Activated naive CD4-positive, alpha-beta T cell treated with anti-CD3 and anti-CD28 coated beads, Interleukin-2, amount 50 U/mL, for 24 hours (primary cell): ENCODE results near the gene RSRC1.
"Not testable (repeated sequence)": the region's sequence is repeated elsewhere in the genome, so short reads cannot be mapped to it uniquely, and the experiment has no call there.

ENCODE experiments used
- H3K27ac Mint-ChIP-seq: one replicate; pipeline ENCODE4 v1.8.0; 2021; ENCODE audit warnings: mild to moderate bottlenecking, mixed read lengths
- H3K27me3 Mint-ChIP-seq: one replicate; pipeline ENCODE4 v1.8.0; 2021; ENCODE audit warnings: mixed read lengths
- H3K36me3 Mint-ChIP-seq: one replicate; pipeline ENCODE4 v1.8.0; 2021; ENCODE audit warnings: mixed read lengths
- H3K4me1 Mint-ChIP-seq: one replicate; pipeline ENCODE4 v1.8.0; 2021; ENCODE audit warnings: mixed read lengths
- H3K4me3 Mint-ChIP-seq: one replicate; pipeline ENCODE4 v1.8.0; 2021; ENCODE audit warnings: mild to moderate bottlenecking, mixed read lengths
- H3K9me3 Mint-ChIP-seq: one replicate; pipeline ENCODE4 v1.8.0; 2021; ENCODE audit warnings: mixed read lengths

Gene RSRC1

DNA sequence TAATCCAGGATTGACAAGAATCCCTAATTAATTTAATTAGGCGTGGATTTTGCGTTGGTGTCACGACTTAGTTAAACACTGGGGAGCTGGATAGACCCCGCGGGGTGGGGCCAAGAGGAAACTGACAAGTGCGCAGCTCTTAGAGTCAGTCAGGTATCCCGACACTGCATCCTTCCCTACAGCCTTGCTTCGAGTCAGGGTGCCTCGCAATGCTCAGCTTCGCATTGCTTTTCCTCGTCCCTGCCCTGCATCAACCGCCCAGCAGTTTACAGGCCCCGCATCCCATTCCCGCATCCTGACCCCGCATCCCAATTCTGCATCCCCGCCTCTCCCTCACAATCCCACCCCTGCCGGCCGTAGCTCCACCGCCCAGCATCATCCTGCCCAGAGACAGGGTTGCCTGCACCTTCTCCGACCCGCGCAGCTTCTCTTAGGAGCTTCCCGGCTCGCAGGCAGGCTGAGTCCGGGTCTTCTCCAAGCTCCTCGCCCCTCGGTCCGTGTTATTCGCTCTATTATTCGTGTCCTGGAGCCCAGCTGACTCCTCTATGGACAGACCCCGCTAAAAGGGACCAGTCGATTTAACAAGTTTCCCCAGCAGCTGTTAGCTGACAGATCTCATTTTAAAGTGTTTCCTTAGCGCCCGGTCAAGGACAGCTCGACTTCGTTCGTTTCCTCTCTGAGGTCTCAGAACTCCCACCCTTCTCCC lies 3.0 kb upstream of the RSRC1 start:
- Mint-ChIP-seq H3K27me3 (peaks cover 55% of the 10 kb centered on the region), H3K36me3 (peaks cover 5% of the 10 kb centered on the region), H3K4me1 (peaks cover 59% of the 10 kb centered on the region), H3K4me3 (peak overlapping the region; percentile 75), H3K27ac (peak overlapping the region; percentile 84), H3K9me3 (peaks cover 10% of the 10 kb centered on the region)

DNA sequence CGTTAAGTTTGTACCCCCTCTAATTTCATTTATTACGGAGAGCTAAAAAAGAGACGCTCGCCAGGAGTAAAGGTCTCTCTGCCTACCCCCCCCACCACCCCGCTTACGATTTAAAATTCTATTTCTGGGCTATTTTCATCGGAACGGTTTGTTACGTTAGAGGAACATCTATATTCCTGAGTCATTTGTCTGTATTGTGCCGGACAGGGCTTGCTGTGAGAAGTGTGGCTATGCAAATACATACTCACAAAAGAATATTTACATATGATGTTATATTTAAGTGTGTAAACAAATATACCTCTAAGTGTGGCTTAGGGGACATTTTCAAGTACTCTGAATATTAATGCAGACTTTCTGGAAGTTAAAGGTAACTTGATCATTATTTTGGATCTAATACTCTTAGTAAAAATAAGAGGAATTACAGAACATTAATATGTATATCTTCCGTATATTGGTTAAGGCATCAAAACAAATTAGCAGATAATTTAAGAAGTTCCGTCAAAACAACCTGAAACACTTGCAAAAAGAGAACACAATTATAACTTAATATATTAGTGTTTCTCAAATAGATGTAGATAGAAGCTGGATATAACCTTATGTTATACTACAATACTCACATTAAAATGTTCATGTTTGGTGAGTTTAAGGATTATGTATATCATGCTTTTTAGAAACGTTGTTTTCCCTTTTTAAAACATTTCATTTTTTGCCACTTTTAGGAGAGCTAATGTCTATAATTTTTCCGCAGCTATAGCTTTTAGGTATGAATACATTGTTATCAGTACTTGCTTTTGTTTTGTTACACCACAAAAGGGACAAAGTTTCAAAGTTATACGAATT lies 2.1 kb upstream of the RSRC1 start:
- Mint-ChIP-seq H3K9me3 (peaks cover 10% of the 10 kb centered on the region), H3K27me3 (peaks cover 46% of the 10 kb centered on the region), H3K27ac (peak overlapping the region; percentile 84), H3K4me1 (peaks cover 67% of the 10 kb centered on the region), H3K4me3 (peak overlapping the region; percentile 75), H3K36me3 (peaks cover 10% of the 10 kb centered on the region)

DNA sequence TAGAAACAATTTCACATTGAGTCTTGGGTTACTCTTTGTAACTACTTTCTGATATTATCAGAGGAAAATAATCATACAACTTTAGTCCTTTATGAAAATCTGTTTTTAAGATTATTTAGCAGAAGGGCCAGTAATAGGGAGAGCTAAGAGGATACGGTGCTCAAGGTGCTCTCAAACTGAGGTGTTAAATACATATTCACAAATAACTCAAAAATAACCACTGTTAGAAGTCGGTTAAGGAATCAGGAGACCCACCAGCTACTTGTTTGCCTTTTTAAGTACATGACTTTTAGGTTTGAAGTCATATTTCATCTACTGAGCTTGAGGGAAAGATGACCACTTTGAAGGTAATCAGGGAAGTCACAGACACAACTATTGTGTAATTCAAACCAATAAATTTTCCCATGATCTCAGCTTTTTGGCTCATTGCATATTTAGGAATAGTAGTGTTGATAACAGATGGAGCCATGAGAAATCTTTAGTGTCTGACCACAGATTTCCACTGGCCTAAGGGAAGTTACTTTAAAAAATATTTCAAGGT lies 1.4 kb upstream of the RSRC1 start:
- H3K27me3 Mint-ChIP-seq = peaks cover 42% of the 10 kb centered on the region
- H3K4me1 Mint-ChIP-seq = peaks cover 65% of the 10 kb centered on the region
- peaks cover 11% of the 10 kb centered on the region for H3K36me3 Mint-ChIP-seq
- no peak overlapping the region for H3K27ac Mint-ChIP-seq
- H3K4me3 Mint-ChIP-seq = peak overlapping the region; percentile 19
- peaks cover 6% of the 10 kb centered on the region for H3K9me3 Mint-ChIP-seq

DNA sequence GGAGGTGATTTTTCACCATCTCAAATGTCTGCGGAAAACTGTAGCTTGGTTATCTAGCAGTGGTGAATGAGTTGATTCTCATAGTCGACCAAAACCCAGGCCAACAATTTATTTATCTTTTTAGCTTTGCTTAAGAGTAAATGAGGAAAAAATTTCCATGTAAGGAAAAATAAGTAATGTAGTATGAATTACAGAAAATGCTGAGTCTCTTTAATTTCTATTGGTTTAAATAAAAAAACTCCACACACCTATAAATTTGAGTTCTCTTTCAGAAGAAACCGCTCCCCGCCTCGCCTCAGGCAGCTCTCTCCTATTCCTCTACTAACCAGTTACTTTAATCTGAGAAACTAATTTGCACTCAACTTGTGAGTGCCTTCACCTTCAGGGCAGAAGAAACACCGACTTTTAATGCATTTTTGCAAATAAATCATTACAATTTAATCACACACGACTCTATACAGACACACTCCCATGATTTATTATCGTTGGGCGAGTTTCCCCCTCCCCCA lies 540 bp upstream of the RSRC1 start:
- H3K4me1 Mint-ChIP-seq = peaks cover 62% of the 10 kb centered on the region
- peaks cover 14% of the 10 kb centered on the region for H3K9me3 Mint-ChIP-seq
- peaks cover 18% of the 10 kb centered on the region for H3K36me3 Mint-ChIP-seq
- peaks cover 34% of the 10 kb centered on the region for H3K27me3 Mint-ChIP-seq
- H3K4me3 Mint-ChIP-seq = peak overlapping the region; percentile 99
- peak overlapping the region; percentile 85 for H3K27ac Mint-ChIP-seq

DNA sequence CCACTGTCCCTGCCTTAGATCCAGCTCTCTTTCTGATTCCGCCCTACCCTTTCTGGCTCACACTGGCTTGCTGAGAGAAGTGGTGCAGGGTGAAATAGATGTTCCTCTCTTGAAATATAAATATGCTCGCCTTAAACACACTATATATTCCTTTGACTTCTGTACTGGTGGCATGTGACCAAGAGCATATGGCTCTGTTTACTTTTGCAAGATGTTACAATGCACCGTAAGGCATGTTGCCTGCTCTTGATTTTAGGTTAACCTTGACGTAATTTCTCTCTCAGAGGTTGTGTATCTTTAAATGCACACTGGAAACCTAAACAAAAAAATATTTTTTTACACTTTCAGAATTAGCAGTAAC lies 749 bp downstream of the RSRC1 start:
- Mint-ChIP-seq H3K4me1 (peaks cover 65% of the 10 kb centered on the region), H3K36me3 (peaks cover 19% of the 10 kb centered on the region), H3K27ac (peak overlapping the region; percentile 62), H3K4me3 (peak overlapping the region; percentile 99), H3K9me3 (peaks cover 16% of the 10 kb centered on the region), H3K27me3 (peaks cover 30% of the 10 kb centered on the region)

DNA sequence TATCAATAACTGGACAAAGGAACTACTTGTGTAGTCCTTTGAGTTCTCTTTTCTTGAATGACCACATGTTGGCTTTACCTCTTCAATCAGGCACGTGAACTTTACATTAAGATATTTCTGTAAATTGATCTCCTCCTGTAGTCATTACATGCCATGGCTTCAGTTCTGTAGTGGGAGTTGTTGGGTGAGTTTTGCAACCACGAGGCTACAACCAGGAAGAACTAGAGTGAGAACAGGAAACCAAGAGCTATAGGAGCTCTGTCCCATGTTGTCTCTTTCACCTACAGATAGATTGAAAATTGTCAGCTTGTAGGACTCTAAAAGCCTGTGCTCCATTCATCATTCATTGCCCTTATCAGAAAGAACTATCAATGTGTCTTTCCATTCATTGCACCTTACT lies 2.0 kb downstream of the RSRC1 start:
- Mint-ChIP-seq H3K36me3 (peaks cover 19% of the 10 kb centered on the region), H3K9me3 (peaks cover 16% of the 10 kb centered on the region), H3K4me3 (peak overlapping the region; percentile 99), H3K4me1 (peaks cover 59% of the 10 kb centered on the region), H3K27me3 (peaks cover 22% of the 10 kb centered on the region), H3K27ac (no peak overlapping the region)

DNA sequence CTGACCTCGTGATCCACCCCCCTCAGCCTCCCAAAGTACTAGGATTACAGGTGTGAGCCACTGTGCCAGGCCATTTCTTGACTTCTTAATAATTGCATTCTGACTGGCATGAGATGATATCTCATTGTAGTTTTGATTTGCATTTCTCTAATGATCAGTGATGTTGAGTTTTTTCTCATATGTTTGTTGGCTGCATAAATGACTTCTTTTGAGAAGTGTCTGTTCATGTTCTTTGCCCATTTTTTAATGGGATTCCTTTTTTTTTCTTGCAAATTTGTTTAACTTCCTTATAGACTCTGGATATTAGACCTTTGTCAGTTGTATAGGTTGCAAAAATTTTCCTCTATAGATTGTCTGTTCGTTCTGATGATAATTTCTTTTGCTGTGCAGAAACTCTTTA lies 3.7 kb downstream of the RSRC1 start:
- not testable (repeated sequence) for H3K27me3 Mint-ChIP-seq, H3K4me3 Mint-ChIP-seq, H3K27ac Mint-ChIP-seq
- Mint-ChIP-seq H3K9me3 (peaks cover 16% of the 10 kb centered on the region), H3K4me1 (peaks cover 63% of the 10 kb centered on the region), H3K36me3 (peaks cover 19% of the 10 kb centered on the region)

DNA sequence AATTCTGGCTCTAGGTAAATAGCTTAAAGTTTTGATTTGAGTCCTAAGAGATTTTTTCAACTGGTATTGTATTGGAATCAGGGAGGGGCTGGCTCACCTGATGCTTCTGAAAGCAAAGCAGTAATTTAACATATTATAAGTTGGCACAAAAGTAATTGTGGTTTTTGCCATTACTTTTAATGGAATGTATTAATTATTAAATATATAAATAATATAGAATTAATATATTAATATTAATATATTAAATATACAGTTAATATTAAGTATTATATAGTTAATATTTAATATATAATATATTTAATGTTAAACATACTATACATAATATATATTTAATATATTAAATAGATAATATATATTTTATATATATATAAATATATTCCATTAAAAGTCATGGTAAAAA lies 10.4 kb downstream of the RSRC1 start:
- H3K27me3 Mint-ChIP-seq = no peaks in the 10 kb centered on the region
- no peak overlapping the region for H3K27ac Mint-ChIP-seq
- H3K4me3 Mint-ChIP-seq = no peak overlapping the region
- H3K9me3 Mint-ChIP-seq = peaks cover 3% of the 10 kb centered on the region
- peaks cover 30% of the 10 kb centered on the region for H3K36me3 Mint-ChIP-seq
- H3K4me1 Mint-ChIP-seq = peaks cover 25% of the 10 kb centered on the region

DNA sequence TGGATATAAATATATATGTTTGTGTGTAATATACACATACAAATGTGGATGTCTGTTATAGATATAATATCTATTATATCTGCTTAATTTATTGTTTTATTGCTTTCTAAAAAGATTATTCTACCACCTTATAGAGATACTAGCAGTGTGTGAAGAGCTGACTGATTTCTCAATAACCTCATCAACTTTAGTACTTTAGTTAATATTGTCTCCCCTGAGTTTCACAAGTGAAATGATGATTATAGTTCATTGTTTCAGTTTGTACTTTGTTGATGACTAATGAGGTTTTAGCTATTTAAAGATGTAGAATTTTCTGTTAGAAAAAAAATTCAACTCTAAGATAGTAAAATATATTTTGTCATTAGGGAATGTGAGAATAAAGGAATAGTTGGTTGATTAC lies 11.4 kb downstream of the RSRC1 start:
- no peak overlapping the region for H3K27ac Mint-ChIP-seq
- peaks cover 39% of the 10 kb centered on the region for H3K36me3 Mint-ChIP-seq
- H3K9me3 Mint-ChIP-seq = peaks cover 12% of the 10 kb centered on the region
- H3K4me3 Mint-ChIP-seq = no peak overlapping the region
- H3K4me1 Mint-ChIP-seq = peaks cover 25% of the 10 kb centered on the region
- no peaks in the 10 kb centered on the region for H3K27me3 Mint-ChIP-seq

DNA sequence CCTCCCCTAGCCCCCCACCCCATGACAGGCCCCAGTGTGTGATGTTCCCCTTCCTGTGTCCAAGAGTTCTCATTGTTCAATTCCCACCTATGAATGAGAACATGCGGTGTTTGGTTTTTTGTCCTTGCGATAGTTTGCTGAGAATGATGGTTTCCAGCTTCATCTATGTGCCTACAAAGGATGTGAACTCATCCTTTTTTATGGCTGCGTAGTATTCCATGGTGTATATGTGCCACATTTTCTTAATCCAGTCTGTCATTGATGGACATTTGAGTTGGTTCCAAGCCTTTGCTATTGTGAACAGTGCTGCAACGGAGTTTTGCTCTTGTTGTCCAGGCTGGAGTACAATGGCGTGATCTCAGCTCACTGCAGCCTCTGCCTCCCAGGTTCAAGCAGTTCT lies 12.8 kb downstream of the RSRC1 start:
- peaks cover 24% of the 10 kb centered on the region for H3K9me3 Mint-ChIP-seq
- not testable (repeated sequence) for H3K4me3 Mint-ChIP-seq, H3K27me3 Mint-ChIP-seq, H3K27ac Mint-ChIP-seq
- H3K4me1 Mint-ChIP-seq = peaks cover 27% of the 10 kb centered on the region
- peaks cover 54% of the 10 kb centered on the region for H3K36me3 Mint-ChIP-seq

DNA sequence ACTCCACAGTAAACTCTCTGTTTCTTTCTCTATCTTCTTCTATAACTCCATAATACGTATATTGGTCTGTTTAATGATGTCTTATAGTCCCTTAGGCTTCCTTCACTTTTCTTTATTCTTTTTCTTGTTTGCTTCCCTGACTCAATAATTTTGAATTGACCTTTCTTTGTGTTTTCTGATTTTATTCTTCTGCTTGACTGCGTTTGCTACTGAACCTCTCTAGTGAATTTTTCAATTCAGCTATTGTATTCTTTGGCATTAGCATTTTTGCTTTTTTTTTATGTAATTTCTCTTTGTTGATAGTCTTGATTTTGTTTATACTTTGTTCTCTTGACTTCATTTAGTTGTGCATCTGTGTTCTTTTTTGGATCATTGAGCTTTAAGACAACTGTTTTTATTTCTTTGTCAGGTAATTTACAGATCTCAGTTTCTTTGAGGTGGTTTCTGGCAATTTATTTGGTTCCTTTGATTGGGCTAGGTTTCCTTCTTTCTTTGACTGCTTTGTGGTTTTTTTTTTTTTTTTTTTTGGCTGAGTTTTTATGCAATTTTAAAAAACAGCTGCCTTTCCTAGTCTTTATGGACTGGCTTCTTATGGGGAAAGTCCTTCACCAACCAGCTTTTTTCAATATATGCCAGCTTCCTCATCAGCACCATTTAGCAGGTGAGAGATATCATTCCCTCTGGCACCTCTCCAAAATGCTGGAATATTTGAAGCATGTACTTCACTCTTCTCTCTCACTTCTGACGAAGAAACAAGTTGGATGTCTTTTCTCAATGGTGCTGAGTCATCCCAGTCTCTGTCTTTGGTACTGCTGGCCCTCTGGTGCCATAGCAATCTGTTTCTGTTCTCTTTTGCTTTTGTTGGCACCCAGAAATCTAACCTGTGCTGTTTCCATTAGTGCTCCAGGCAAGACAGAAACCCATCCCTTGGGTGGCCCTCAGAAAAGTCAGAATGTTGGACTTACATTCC lies 17.6 kb downstream of the RSRC1 start:
- Mint-ChIP-seq H3K36me3 (peaks cover 79% of the 10 kb centered on the region), H3K27ac (no peak overlapping the region), H3K4me3 (peak overlapping the region; percentile 6), H3K9me3 (peaks cover 30% of the 10 kb centered on the region), H3K27me3 (no peaks in the 10 kb centered on the region), H3K4me1 (peaks cover 19% of the 10 kb centered on the region)

DNA sequence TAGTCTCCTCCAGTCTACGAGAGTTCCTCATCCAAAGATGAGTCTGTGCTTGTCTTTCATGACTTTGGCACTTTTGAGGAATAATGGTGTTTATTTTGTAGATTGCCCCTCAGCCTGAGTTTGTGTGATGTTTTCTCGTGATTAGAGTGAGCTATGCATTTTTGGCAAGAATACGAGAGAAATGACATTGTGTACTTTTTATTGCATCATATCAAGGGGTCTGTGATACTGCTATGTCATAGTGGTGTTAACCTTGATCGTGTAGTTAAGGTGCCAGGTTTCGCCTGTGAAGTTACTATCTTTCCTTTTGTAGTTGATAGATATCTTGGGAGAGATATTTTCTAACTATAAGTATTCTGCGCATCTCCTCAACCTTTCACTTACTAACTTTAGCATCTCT lies 18.9 kb downstream of the RSRC1 start:
- peaks cover 30% of the 10 kb centered on the region for H3K9me3 Mint-ChIP-seq
- H3K4me3 Mint-ChIP-seq = no peak overlapping the region
- H3K27me3 Mint-ChIP-seq = no peaks in the 10 kb centered on the region
- peaks cover 19% of the 10 kb centered on the region for H3K4me1 Mint-ChIP-seq
- H3K27ac Mint-ChIP-seq = no peak overlapping the region
- peaks cover 71% of the 10 kb centered on the region for H3K36me3 Mint-ChIP-seq

DNA sequence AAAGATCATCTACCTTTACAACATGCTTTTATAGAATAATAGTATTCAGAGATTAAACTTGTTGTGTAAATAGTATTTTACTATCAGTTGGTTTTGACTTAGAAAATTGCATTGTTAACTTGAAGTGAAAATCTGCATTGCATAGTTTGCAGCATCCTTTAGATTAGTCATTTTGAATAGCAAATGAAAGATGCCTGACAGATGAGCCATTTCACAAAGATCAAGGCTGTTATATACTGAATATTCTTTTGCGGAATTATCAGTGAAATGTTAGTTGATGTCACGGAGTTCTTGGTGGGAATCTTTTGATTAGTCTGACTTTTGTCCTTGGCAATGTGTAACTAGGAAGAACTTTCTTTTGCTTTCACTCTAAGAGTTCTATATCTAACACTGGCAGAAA lies 24.5 kb downstream of the RSRC1 start:
- Mint-ChIP-seq H3K27me3 (no peaks in the 10 kb centered on the region), H3K9me3 (no peaks in the 10 kb centered on the region), H3K36me3 (peaks cover 38% of the 10 kb centered on the region), H3K4me1 (no peaks in the 10 kb centered on the region), H3K4me3 (no peak overlapping the region), H3K27ac (no peak overlapping the region)

DNA sequence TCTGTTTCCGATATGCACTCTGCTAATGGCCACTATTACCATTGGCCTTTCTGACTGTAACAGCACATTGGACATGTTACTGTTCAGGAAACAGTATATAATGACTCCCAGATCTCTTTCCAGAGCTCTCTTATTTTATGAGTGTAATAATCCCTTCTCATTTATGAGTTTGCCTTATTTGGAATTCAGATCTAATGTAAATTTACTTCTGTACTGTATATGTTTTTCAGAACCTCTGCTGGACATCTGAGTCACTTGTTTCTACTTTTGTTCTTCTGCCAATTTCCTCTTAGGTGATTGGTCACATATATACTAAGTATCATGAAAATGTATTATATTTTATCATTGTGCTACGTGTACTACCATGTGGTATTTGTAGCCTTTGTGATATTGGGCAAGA lies 30.5 kb downstream of the RSRC1 start:
- H3K4me1 Mint-ChIP-seq = peaks cover 1% of the 10 kb centered on the region
- H3K9me3 Mint-ChIP-seq = peaks cover 6% of the 10 kb centered on the region
- peaks cover 31% of the 10 kb centered on the region for H3K36me3 Mint-ChIP-seq
- H3K4me3 Mint-ChIP-seq = no peak overlapping the region
- no peaks in the 10 kb centered on the region for H3K27me3 Mint-ChIP-seq
- no peak overlapping the region for H3K27ac Mint-ChIP-seq

DNA sequence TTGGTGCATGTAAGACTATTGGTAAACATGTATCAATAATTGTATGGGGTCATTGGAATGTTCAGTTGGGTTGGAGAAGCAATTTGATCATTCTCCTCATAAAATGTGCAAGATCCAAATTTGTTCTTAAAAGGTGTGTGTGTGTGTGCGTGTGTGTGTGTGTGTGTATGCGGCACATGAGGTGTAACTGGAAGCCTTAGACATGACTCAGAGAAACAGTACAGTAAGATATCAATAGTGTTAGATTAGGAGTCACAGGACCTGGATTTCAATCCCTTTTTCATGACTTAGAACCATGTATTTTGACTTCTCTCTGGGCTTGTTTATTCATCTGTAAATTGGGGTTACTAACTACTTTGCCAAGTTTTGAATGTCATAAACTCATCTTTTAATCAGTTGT lies 38.3 kb downstream of the RSRC1 start:
- H3K4me3 Mint-ChIP-seq = no peak overlapping the region
- H3K9me3 Mint-ChIP-seq = no peaks in the 10 kb centered on the region
- H3K27me3 Mint-ChIP-seq = no peaks in the 10 kb centered on the region
- no peak overlapping the region for H3K27ac Mint-ChIP-seq
- H3K4me1 Mint-ChIP-seq = peaks cover 25% of the 10 kb centered on the region
- H3K36me3 Mint-ChIP-seq = peaks cover 35% of the 10 kb centered on the region
